Myocyte (in vitro differentiated cells): ENCODE measurements around the gene UXT. TPM values are rescaled to one million over a fixed set of nuclear protein-coding genes. Genes with fewer than 3 reads are reported as not detected.
"Not testable (repeated sequence)": the region's sequence is repeated elsewhere in the genome, so short reads cannot be mapped to it uniquely, and the experiment has no call there.

Experiments
- DNase-seq: peaks from one replicate; pipeline ENCODE4 v3.0.0-alpha.2; 2012; ENCODE audit warnings: low read depth
- total RNA-seq: library from RNA; depleted of rRNA; stranded (reverse); fragments of >200 nt; gene quantifications from 2 replicates; pipeline ENCODE4 v1.2.3, GENCODE V29; 2014

The UXT gene
- total RNA-seq, 1 donor from 2014 or later, result 85.3 TPM

DNA sequence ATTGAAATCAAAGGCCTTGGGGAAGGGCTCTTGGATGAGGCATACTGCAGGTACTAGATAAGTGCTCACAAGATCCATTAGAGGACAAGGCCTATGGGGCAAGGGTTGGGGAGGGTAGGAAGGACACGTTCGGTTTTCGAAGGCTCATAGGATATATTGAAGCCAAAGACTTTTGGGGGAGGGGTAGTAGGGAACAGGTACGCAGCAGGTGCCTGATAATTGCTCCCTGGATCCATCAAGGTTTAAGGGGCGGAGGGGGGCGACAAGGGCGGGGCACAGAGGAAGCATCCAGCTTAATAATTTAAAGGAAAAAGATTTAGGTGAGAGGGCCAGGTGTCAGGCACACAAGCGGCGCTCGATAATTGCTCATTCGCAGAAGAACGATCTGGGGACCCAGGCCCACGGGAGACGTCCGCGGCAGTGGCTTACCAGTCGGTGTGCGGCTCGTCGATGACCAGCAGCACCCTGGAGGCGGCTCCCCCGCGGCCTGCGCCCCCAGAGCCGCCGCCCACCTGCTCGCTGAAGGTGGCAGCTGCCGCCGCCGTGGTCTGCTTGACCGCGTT is 40.0 kb downstream of the UXT start:
- DNase-seq, result no peak

- DNase-seq, result no peak
Observed at GRCh38 chrX:47614618-47615017, 44.4 kb downstream of the UXT start.

- DNase-seq, result no peak
Observed at GRCh38 chrX:47613082-47613481, 45.9 kb downstream of the UXT start.

DNA sequence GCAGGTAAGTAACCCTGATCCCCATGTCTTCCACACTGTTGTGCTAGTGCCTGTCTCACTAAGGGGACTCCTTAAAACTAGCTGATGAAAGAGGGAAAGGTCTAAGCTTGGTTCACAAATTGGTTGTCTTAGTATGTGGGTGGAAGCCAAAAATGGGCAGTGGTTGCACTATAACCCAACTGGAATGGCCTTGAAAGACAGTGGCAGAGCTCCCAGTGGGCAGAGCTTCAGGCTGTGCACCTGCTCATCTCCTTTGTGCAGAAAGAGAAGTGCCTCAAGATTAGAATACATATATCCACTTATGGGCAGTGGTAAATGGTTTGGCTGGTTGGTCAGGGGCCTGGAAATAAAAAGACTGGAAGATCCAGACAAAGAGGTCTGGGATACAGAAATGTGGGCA is 46.6 kb downstream of the UXT start:
- DNase-seq, result no peak

DNA sequence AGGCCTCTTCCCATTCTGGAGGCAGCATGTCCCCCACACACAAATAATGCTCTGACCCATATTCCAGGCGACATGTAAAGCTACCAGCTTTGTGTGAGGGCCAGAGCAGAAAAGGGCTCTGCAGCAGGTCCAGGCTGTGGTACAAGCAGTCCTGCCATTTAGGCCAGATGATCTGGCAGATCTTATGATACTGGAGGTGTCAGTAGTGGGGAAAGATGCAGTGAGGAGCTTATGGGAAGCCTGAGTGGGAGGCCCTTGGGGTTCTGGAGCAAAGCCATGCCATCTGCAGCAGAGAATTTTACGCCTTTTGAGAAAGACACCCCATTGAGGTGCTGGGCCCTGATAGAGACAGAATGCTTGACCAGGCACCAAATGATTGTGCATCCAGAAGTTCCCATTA is 47.1 kb downstream of the UXT start:
- no peak for DNase-seq

- no peak for DNase-seq
Observed at GRCh38 chrX:47611489-47611888, 47.5 kb downstream of the UXT start.

DNA sequence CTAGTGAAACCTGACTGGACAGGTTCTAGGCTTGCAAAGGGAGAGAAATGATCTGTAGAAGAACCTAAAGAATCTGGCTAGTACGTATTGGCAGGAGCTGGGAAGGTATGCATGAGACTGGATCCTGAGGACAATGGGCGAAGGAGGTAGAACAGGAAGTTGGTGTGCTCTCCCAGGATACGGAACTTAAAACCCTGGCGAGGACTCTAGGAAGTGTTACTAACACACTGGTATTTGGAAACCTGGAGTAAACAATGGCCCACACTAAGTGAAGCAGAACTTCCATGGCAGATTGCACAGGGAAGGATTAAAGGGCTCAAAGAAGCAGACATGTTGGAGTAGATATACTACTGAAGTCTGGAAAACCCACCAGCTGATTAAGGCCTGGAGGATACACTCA is 48.5 kb downstream of the UXT start:
- no peak for DNase-seq

- no peak for DNase-seq
Observed at GRCh38 chrX:47608130-47608810, 50.7 kb downstream of the UXT start.

- DNase-seq, result no peak
Observed at GRCh38 chrX:47607091-47607490, 51.9 kb downstream of the UXT start.

DNA sequence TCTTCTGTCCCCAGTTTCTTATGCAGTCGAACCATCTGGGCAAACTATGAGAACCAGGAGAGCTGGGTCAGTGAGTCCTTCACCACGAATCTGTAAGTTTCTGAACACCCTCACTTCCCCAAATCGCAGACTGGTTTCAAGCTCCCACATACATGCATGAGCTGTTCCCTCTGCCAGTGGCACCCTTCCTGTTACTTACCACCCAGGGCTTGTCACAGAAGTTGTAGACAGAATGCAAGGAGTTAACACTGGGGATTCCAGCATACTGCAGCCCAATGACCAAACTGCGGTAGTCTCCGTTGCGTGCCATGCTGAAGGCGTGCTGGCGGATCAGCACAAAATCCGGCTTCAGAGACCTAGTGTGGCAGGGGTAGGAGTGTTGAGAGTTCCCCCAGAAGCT is 54.0 kb downstream of the UXT start:
- no peak for DNase-seq

- DNase-seq, result not testable (repeated sequence)
Observed at GRCh38 chrX:47603125-47603524, 55.9 kb downstream of the UXT start.

Other genes starting within 250 kb of the UXT start
- 11.0 and 13.9 TPM in 2 replicates for gene ZNF41, start 176.0 kb downstream of the UXT start, total RNA-seq
- gene ARAF, start 98.0 kb downstream of the UXT start, total RNA-seq, result 32.5 and 40.2 TPM in 2 replicates
- gene TIMP1, start 76.7 kb downstream of the UXT start, total RNA-seq, result 184 and 222 TPM in 2 replicates
- gene SYN1, start 39.3 kb downstream of the UXT start, total RNA-seq, result 0.80 TPM in 1 of 2 replicates, not detected in the other
- gene CFP, start 29.2 kb downstream of the UXT start, total RNA-seq, result 0.08 and 0.47 TPM in 2 replicates
- gene ELK1, start 8.6 kb downstream of the UXT start, total RNA-seq, result 44.2 and 76.4 TPM in 2 replicates
- 3.1 and 6.0 TPM in 2 replicates for gene ZNF81, start 177.7 kb upstream of the UXT start, total RNA-seq